ELR (cell line): Measurements from ENCODE around the gene C11orf24.
A peak's percentile ranks its signal among the peaks of the same experiment; 100 is the strongest.

Experiments used
- DNase-seq: peaks from one replicate; pipeline ENCODE4 v3.0.0-alpha.2; 2015; ENCODE audit warnings: low read depth

Gene C11orf24

GRCh38 chr11:68271781-68272608 lies at the start of gene C11orf24:
Gene C11orf24, minus strand, starts transcription at chr11:68271973. Its CDS starts 8,206 bp downstream, at chr11:68263767.
- peak; percentile 92 for DNase-seq

GRCh38 chr11:68317147-68317785 lies 45.5 kb upstream of the C11orf24 start:
- no peak for DNase-seq

- peak; percentile 56 for DNase-seq
Observed at GRCh38 chr11:68315171-68315920, 43.6 kb upstream of the C11orf24 start.

GRCh38 chr11:68314203-68315170 lies 42.7 kb upstream of the C11orf24 start:
- DNase-seq = peak; percentile 56

- DNase-seq = peak; percentile 37
Observed at GRCh38 chr11:68313574-68314202, 41.9 kb upstream of the C11orf24 start.

- DNase-seq = peak; percentile 31
Observed at GRCh38 chr11:68312780-68313573, 41.2 kb upstream of the C11orf24 start.

GRCh38 chr11:68312117-68312779 lies 40.5 kb upstream of the C11orf24 start, which contains the start of gene LRP5:
Gene LRP5, plus strand, starts transcription at chr11:68312591. Its CDS starts 124 bp downstream, at chr11:68312715.
- peak; percentile 46 for DNase-seq

- DNase-seq = no peak
Observed at GRCh38 chr11:68311160-68312116, 39.7 kb upstream of the C11orf24 start.

- peak; percentile 22 for DNase-seq
Observed at GRCh38 chr11:68309621-68310185, 37.9 kb upstream of the C11orf24 start.

GRCh38 chr11:68308068-68308467 lies 36.3 kb upstream of the C11orf24 start:
- no peak for DNase-seq

GRCh38 chr11:68306636-68307035 lies 34.9 kb upstream of the C11orf24 start:
- DNase-seq = no peak

GRCh38 chr11:68303982-68304780 lies 32.4 kb upstream of the C11orf24 start:
- DNase-seq = no peak

GRCh38 chr11:68303083-68303482 lies 31.3 kb upstream of the C11orf24 start:
- DNase-seq = no peak

GRCh38 chr11:68302670-68303069 lies 30.9 kb upstream of the C11orf24 start:
- peak; percentile 70 for DNase-seq

GRCh38 chr11:68302256-68302655 lies 30.5 kb upstream of the C11orf24 start:
- DNase-seq = no peak

GRCh38 chr11:68300076-68300830 lies 28.5 kb upstream of the C11orf24 start:
- DNase-seq = no peak
